Endometrial microvascular endothelial cells (primary cell): ENCODE measurements around the gene VSTM5. TPM values are rescaled to one million over a fixed set of nuclear protein-coding genes. Genes with fewer than 3 reads are reported as not detected.

ENCODE experiments used
- in situ Hi-C: cut with HindIII; loops from 2 replicates; pipeline ENCODE4 v1.10.0; 2017; ENCODE audit warnings: low sequenced_read_pairs, low pct_unique_long_range_greater_than_20kb; ENCODE audit errors: inconsistent ontology term
- total RNA-seq: library from RNA; depleted of rRNA; stranded (reverse); fragments of >200 nt; gene quantifications from one replicate; pipeline ENCODE4 v1.2.3, GENCODE V29; 2015; ENCODE audit errors: inconsistent ontology term

VSTM5 gene
- total RNA-seq, 1 donor from 2014 or later = not detected

GRCh38 chr11:93845181-93846092 is 5.0 kb downstream of the VSTM5 start:
- in situ Hi-C loops = no loop called here

DNA sequence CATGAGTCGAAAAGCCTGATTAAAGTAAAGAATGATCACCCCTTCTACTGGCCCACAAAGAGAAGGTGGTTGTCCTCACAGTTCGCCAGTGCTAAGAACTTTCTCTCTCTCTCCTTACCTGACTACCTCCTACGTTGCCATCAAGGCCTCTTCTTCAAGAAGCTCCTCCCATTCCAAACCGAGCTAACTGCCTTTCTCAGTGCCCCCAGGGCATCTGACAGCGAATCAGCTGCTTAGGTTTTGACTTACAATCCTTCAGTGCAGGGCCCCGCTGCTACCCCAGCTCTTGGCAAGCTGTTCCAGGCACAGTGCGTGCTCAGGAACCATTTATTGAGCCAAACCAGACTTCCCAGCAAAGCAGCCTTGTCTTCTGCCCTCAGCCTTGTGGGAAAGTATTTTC is 5.8 kb downstream of the VSTM5 start:
- in situ Hi-C loops = no loop called here

GRCh38 chr11:93843906-93844305 is 6.5 kb downstream of the VSTM5 start:
- in situ Hi-C loops = no loop called here

DNA sequence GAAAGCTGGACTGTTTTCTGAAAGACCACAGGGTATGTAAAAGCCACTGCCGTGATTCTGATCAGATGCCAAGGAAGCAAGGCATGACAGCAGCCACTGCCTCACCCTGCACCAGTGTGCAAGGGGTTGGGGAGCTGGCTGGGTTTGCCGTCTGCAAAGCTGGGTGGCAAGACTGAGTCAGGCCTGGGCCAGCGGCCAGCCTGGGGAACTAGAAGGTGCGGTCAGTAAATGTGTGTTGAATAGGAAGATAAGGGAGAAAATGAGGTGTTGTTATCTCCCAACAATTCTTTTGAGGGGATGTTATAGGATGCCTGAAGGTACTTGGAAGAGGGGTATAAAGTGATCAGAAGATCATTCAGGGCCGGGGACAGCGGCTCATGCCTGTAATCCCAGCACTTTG is 8.0 kb downstream of the VSTM5 start:
- in situ Hi-C loops = no loop called here

DNA sequence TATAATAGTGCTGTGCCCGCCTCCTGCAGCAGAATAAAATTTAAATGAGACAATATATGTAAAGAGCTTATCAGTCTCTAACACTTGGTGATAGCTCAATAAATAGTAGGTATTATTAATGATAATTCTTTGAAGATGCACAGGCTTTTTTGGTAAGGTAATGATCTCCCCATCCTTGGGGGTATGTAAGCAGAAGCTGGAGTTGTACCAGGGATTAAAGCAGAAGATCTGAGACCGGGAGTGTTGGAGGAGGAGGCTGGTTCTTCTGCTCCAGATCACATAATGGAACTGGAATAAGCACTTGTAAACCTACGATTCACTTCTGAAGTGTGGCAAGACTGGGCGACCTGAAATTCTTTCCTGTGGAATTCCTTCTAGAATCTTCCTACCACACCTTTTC is 8.4 kb downstream of the VSTM5 start:
- in situ Hi-C loops = no loop called here

GRCh38 chr11:93841446-93841845 is 9.0 kb downstream of the VSTM5 start:
- in situ Hi-C loops = no loop called here

GRCh38 chr11:93840981-93841380 is 9.4 kb downstream of the VSTM5 start:
- in situ Hi-C loops = no loop called here

- in situ Hi-C loops = no loop called here
Measured at GRCh38 chr11:93840180-93840579, 10.2 kb downstream of the VSTM5 start.

- in situ Hi-C loops = no loop called here
Measured at GRCh38 chr11:93838967-93839366, 11.5 kb downstream of the VSTM5 start.

- in situ Hi-C loops = no loop called here
Measured at GRCh38 chr11:93832780-93833179, 17.6 kb downstream of the VSTM5 start.

DNA sequence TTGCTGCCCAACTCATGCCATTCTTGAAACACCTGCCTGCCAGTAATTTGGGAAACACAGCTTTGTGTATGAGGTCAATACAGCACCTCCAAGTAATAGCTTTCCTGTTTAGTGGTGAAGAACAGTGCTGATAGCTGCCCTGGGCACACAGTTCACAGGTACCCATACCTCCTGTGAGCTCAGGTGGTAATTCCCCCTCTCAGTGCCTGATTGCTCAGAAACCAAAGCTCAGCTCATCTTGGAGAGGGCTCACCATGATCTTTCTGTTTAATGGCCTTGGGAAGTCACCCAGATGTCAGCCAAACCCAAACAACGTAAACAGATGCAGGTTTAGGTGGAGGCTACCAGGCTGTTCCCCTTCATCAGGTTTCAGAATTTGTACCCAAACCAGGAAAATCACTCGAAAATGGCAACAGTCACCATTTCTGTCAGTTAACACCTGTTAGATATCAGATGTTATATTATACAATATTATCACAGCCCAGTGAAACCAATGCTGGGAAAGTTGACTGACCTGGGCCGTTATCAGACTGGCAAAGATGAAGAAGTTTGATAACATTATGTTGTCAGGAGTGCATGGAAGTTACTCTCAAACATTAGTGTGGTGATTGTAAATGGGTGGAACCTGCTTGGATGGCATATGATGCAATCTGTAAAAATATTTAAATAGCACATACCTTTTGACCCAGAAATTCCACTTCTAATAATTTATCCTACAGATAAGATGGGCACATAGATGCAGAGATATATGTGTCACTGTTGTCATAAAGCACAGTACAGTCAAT is 18.9 kb downstream of the VSTM5 start:
- in situ Hi-C loops = no loop called here

GRCh38 chr11:93829598-93829997 is 20.8 kb downstream of the VSTM5 start:
- in situ Hi-C loops = no loop called here

DNA sequence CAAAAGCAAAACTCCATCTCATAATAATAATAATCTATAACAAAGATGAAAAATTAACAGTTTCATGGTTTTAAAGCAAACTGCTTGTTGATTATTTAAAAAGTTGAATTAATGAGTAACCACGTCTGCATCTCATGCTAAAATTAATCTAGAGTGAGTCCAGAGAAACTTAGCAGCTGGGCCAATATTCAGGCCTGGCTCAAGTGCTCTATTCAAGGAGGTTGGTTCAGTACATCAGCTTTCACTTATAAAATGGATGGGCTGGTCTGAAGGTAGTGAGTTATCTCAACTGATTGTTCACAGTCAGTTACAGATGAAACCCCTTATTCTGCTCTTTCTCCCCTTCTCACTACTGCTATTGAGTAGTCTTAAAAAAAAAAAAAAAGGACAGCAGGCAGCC is 23.1 kb downstream of the VSTM5 start:
- in situ Hi-C loops = no loop called here

GRCh38 chr11:93823210-93823609 is 27.2 kb downstream of the VSTM5 start:
- in situ Hi-C loops = no loop called here

DNA sequence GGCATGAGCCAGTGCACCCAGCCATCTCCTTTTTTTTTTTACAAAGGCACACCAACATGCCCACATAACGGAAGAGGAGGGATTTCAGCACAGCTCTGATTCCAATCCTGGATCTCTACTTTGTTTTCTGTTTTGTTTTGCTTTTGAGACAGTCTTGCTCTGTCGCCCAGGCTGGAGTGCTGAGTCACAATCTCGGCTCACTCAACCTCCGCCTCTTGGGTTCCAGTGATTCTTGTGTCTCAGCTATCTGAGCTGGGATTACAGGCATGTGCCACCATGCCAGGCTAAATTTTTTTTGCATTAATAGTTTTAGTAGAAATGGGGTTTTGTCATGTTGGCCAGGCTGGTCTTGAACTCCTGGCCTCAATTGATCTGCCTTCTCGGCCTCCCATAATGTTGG is 28.1 kb downstream of the VSTM5 start:
- in situ Hi-C loops = no loop called here

- in situ Hi-C loops = no loop called here
Measured at GRCh38 chr11:93821617-93822016, 28.8 kb downstream of the VSTM5 start.

- in situ Hi-C loops = no loop called here
Measured at GRCh38 chr11:93820847-93821246, 29.6 kb downstream of the VSTM5 start.

DNA sequence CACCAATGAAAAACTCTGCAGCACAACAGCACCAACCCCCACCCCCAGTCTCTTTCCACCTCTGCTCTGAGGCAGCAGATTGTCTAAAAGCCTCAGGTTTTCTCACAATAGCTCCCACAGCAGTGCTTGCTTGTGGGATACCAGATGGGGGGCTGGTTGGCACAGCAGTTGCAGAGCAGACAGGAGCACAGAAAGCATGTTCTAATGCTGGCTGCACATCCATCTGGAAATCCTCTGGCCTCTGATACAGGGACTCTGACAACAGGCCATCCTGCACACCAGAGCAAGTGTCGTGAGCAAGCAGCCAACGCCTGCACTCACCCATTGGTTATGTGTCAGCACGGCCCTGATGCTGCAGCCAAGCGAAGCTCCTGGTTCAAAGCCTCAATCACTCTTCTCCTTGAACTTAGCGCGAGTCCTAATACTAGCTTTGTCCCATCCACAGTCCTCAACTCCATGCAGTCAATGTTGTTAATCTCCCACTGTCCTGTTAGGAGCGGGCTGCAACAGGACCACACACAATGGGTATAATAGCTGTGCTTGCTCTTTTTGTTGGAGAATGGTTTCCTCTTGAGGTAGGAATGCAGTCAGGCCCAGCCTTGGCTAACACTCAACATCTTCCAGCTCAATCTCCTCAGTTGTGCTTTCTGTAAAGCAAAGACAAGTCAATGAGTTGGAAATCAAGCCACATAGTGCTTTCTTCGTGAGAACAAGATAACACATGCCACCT is 30.3 kb downstream of the VSTM5 start:
- in situ Hi-C loops = no loop called here
